ENCODE results near the gene NUDC. TPM values are rescaled to one million over a fixed set of nuclear protein-coding genes. Genes with fewer than 3 reads are reported as not detected.

The NUDC gene
- total RNA-seq, 2 donors from 2014 or later = 45.0 to 108 TPM

Other genes starting within 250 kb of the NUDC start
- gene ARID1A, start 225.7 kb upstream of the NUDC start, total RNA-seq = 10 to 100 TPM; 72.5 to 83.4 TPM
- 10 to 100 TPM; 14.0 to 18.1 TPM for gene PIGV, start 133.8 kb upstream of the NUDC start, total RNA-seq
- 10 to 100 TPM; 84.3 to 86.1 TPM for gene ZDHHC18, start 95.1 kb upstream of the NUDC start, total RNA-seq
- gene SFN, start 58.6 kb upstream of the NUDC start, total RNA-seq = 1 to 10 TPM; 4.3 to 4.7 TPM
- gene GPN2, start 31.5 kb upstream of the NUDC start, total RNA-seq = 10 to 100 TPM; 44.8 to 61.4 TPM
- 10 to 100 TPM in 1 of 2 donors, 1 to 10 TPM in 1; 9.4 to 13.4 TPM for gene GPATCH3, start 21.3 kb upstream of the NUDC start, total RNA-seq
- gene NR0B2, start 7.8 kb upstream of the NUDC start, total RNA-seq = not detected
- gene KDF1, start 38.7 kb downstream of the NUDC start, total RNA-seq = not detected
- not detected for gene TRNP1, start 71.9 kb downstream of the NUDC start, total RNA-seq
- not detected for gene TENT5B, start 91.1 kb downstream of the NUDC start, total RNA-seq
- 10 to 100 TPM; 15.3 to 20.6 TPM for gene SLC9A1, start 233.4 kb downstream of the NUDC start, total RNA-seq

Data from activated T-helper 17 cell treated with anti-CD3 and anti-CD28 coated beads, Interleukin-2, amount 50 U/mL, for 72 hours (primary cell).